ENCODE results near the gene STEAP4.

DNA sequence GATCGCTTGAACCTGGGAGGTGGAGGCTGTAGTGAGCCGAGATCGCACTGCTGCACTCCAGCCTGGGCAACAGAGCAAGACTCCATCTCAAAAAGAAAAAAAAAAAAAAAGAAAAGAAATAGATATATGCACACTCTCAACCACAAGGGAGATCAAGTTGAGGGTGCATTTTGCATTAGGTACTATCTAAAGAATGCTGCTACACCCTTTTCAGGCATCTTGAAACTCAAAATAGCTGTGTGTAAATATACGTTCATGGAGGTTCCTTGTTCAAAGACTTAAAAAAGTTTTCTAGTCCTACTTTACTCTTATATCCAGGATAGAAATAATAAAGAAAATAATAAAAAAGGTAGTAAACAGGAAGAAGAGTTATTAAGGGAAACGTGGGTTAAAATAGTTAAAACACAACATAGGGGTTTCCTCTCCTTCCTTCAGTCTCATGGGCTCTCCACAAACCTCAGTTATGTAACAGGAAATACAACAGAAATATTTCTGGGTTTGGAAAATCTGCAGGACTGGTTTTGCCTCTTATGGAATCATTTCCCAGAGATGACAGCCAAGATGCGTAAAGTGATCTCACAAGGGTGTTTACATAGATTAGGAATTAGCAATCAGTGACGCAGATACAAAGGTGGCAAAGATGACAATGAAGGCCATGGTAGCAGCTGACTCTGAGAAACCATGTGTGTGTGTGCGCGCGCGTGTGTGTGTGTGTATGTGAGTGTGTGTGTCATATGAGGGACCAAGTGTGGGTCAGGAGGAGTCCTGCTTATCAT is 15.1 kb downstream of the STEAP4 start:
- TF ChIP-seq POLR2A (IDR thresholded peaks at IDR 0.05) (no peak), EP300 (IDR thresholded peaks at IDR 0.05; ENCODE audit: low read depth) (no peak), CTCF (IDR thresholded peaks at IDR 0.05) (no peak), POLR2AphosphoS5 (IDR thresholded peaks at IDR 0.05) (no peak)
